Anterior cingulate cortex (tissue), 58 donors: Measurements from ENCODE around the gene P2RX6.
"Not testable (repeated sequence)": the region's sequence is repeated elsewhere in the genome, so short reads cannot be mapped to it uniquely, and the experiment has no call there.

Experiments used
- DNase-seq, 58 donors: peaks; one replicate each; lab custom pipeline; 2025; lab: John Stamatoyannopoulos, UW

P2RX6 gene

DNA sequence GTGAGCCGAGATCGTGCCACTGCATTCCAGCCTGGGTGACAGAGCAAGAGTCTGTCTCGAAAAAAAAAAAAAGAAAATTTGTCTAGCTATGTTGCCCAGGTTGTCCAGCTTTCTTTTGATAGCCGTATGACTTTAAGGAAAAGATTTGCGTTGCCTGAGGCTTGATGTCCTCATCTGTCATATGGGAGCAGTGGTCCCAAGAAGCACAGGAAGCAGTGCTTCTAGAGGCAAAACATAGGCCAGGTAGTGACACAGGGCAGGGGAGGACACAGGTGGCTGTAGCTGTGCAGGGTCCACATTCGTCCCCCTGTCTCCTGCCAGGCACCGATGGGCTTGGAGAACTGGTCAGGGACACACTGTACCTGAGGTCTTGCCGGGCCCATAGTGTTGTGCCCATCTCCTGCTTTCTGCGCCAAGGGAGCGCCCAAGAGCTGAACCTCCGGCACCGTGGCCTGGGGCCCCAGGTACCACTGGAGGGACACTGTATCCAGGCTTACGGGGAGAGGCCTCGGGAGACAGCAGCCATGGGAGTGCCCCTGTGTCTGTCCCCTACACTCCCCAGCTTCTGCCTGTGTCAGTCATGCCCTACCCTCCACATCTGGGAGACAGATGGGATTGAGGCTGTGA lies 32.2 kb downstream of the P2RX6 start:
- no peak for DNase-seq

DNA sequence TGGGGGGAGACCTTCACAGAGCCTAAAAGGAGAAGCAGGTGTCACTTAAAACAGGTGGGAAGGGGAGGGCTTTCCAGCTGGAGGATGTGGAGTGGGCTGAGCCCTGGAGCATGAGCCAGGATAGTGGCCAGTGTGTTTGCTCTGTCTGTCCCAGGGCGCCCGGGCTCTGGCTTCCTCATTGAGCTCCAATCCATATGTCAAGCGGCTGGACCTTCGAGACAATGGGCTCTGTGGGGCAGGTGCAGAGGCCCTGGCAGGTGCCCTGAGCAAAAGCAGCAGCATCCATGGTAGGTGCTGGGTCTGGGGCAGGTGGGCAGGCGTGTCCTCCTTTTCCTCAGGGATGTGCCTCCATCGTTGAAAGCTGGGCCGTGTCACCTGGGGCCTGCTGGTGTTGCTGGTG lies 32.8 kb downstream of the P2RX6 start:
- DNase-seq: no peak

DNA sequence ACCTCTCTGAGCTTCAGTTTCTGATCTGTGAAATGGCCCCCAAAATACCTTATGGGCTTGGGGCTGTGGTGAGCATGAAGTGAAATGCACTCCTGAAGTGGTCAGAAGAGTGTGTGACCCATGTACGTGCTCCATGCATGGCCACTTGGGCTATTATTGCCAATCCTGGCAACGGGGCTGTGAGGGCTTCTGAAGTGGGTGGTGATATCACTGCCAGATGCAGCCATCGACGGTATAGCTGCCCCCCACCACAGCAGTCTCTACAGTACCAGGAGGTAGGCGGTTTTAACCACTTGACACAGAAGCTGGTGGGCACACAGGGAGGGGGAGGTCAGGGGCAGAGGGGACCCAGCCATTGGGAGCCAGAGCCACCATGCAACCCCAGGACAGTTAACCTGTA lies 33.5 kb downstream of the P2RX6 start:
- not testable (repeated sequence) for DNase-seq

DNA sequence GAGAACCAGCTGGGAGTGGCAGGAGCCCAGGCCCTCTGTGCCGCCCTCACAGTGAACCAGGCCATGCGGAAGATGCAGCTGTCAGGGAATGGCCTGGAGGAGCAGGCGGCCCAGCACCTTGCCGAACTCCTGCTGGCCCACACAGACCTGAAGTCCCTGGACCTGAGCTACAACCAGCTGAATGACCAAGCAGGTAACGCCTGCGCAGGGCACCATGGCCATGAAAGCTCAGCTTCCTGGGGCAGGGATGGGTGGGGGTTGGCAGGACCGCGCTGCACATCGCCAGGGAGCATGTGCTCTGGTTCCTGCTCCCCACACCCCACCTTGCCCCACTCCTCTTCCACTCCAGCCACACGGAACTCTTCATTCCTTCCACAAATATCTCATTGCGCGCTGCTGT lies 34.0 kb downstream of the P2RX6 start:
- not testable (repeated sequence) for DNase-seq

DNA sequence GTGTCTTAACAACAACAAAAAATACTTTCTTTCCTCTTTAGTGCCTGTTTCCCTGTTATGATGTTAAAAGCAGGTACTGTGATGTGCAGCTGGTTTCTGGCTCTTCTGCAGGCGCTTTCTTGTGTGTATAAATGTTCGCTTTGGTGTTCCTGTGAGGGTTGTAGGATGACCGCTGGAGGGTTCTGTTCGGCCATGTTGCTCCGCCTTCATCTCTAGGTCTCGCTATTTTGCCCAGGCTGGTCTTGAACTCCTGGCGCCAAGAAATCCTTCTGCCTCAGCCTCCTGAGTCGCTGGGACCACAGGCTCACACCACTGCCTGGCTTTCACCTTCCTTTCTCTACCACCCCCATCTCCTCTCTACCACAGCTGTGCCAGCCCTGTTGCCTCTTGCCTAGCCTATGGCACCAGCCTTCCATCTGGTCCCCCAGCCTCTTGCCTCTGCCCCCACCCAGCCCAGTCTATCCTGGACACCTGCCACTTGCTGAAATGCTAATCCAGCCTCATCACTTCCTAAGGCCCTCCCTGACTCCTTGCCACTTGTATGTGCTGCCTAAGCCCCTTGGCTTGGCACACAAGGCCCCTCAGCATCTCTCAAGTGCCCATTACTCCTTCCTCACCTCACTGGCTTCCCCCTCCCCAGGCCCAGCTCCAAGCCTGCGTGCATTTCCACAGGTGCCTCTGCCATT lies 36.3 kb downstream of the P2RX6 start:
- DNase-seq: no peak

DNA sequence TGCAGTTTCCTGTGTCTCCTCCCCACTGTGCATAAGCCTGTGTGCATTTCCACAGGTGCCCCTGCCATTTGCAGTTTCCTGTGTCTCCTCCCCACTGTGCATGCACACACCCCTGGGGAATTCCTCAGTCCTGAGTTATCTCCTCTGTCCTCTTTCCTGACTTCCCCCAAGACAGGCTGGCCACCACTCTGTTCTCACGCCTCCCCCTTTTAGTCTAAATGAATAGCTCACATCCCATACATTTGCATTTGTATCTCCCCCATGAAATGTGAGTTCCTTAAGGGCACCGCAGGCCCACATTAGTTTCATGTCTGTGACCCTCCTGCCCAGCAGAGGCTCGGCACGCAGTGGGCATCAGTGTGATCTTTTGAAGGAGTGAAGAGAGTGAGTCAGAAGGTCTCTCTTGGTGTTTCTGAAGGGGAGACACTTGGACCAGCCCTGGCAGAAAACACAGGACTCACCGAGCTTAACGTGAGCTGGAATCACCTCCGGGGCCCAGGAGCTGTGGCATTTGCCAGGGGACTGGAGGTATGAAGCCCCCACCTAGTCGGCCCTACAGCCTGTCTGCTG lies 37.0 kb downstream of the P2RX6 start:
- no peak for DNase-seq

DNA sequence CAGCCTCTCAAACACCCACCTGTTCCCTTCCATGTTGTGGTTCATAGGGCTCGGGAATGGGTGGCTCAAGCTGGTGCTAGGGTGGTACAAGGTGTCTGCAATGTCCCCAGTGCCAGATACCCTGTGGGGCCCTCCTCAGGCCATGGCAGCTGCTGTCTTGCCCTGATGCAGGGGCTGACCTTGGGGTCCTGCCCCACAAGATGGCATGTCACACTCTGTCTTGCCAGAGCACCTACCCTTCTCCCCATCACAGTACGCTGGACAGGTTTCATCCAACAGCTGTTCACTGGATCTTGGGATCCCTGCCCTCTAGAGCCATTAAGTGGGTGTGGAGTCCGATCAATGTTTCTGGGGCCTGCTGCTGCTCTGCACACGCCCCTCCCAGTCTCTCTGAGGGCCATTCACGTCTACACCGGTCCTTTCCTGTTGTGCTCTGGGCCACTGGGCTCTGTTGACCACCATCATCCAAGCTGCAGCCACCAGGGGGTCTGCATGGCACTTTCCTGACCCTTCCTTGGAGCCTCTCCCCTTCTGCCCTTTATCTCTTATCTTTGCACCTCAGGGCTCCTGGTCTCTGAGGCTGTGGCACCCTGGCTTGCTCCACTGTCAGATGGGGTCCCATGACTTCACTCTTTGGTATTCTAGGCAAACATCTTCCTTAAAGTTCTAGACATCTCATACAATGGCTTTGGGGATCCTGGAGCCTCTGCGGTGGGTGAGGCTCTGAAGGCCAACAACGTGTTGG lies 37.9 kb downstream of the P2RX6 start:
- no peak for DNase-seq

DNA sequence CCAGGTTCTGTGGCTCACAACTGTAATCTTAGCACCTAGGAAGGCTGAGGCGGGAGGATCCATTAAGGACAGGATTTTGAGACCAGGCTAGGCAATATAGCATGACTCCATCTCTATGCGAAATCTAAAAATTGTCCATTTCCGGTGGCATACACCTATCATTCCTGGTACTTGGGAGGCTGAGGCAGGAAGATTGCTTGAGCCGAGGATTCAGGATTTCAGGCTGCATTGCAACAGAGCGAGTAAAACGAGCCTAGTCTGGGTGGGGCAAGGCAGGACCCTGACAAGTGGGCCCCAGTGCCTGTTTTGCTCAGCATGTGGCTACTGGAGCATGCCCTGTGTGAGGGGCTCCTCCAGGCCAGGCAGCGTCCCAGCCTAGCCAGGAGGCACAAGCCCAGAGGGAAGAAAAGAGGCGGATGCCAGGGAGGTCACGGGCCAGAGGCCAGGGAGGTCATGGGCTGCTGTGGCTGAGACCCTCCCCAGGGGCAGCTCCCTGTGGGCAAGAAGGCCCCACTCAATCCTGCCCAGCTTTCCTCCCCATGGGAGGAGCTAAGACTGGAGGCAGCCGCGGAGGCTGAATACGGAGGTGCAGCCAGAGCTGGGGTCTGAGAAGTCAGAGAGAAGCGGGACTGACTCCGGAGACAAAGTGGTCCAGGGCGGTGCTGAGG lies 39.2 kb downstream of the P2RX6 start:
- DNase-seq: no peak

DNA sequence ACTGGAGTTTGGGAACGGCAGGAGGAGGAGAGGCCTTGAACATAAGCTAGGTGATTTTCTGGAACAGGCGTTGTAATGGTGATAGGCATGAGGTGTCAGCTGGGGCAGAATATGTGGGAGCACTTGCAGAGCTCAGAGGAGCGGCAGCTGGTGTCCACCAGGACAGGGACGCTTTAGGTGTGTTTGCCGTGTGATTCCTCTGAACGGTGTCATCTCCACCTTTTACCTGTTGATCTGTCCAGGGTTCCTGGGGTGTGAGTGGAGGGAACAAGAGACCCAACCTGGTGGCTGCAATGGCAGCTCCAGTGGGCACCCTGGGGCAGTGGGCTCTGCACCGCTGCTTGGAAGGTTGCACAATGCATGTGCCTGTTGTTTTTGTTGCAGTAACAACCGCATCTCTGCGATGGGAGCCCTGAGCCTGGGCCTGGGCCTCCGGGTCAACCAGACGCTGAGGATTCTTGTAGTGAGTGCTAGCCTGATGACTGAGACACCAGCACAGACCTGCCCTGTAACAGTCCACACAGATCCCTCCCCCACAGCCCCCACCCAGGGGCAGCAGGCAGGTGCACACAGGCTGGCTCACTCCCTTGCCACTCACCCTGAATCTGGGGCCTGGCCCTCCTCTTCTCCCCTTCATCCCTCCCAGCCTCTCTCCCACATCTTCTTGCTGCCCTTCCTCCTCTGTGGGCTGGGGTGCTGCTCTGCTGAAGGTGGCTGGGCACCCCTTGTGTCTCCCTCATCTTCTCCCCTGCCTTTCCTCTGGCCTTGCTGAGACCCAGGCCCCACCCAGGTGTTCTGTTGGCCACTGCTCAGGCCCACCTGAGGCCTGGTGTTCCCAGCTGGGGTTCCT lies 40.0 kb downstream of the P2RX6 start:
- no peak for DNase-seq

DNA sequence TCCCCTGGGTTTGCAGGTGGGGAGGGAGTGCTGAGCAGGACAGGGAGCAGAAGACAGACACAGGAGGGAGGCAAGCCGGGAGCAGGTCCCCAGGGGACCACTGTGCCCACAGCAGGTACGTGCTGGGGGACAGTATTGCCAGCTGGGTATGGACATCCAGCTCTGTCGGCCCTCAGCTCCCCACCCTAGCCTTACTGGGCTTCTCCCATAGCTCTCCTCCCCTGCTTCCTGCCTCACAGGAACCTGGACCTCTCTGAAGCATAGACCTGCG lies 40.5 kb downstream of the P2RX6 start:
- no peak for DNase-seq

DNA sequence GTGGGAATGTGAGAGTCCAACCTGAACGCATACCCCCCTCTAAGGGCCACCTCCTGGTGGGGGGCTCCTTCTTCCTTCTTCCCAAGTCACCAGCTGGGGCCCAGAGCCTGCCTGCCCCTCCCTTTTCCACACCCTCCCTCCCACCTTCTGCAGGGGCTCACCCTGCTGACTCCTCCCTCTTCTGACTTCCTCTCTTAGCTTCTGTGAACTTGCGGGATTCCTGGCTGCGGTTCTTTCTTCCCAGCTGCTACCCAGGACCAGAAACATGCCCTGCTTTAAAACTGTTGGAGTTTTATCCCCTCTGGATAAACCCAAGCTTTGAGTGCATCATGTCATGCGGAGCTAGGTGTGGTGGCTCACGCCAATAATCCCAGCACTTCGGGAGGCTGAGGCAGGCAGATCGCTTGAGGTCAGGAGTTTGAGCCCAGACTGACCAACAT lies 40.9 kb downstream of the P2RX6 start:
- DNase-seq: no peak

DNA sequence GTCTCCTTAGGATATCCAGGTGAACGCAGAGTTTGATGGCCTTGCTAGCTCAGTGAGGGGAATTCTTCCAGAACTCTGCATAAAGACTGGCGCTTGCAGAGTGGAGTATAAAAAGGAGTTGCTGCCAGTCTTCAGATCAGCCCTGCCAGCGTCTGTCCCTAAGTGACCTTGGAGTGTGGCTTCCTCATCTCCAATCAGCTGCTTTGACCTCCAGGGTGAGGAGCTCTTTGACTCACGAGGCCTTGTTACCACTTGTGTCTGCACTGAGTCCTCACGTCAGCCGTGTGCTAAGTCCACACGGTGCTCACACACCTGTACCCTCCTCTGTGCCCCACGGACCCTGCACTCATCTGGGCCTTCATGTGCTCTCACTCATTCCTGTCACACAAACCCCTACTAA lies 45.4 kb downstream of the P2RX6 start:
- not testable (repeated sequence) for DNase-seq

DNA sequence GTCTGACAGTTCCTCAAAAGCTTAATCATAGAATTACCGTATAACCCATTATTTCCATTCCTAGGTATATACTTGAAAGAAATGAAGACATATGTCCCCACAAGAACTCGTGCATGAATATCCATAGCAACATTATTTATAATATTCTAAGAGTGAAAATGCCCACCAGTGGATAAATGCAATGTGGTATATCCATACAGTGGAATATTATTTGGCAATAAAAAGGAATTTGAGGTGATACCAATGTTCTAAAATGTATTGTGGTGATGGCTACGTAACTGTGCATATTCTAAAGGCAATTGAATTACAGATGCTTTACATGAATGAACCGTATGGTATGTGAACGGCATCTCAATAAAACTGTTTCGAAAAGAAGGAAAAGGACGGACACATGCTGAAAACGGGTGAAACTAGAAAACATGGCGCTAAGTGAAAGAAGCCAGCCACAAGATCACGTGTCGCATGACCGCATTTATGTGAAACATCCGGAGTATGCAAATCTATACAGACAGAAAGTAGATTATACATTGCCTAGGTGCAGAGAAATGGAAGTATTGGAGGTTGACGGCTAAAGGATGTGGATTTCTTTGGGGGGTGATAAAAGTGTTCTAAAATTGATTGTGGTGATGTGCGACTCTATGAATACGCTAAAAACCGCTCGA lies 46.8 kb downstream of the P2RX6 start:
- DNase-seq: not testable (repeated sequence)

DNA sequence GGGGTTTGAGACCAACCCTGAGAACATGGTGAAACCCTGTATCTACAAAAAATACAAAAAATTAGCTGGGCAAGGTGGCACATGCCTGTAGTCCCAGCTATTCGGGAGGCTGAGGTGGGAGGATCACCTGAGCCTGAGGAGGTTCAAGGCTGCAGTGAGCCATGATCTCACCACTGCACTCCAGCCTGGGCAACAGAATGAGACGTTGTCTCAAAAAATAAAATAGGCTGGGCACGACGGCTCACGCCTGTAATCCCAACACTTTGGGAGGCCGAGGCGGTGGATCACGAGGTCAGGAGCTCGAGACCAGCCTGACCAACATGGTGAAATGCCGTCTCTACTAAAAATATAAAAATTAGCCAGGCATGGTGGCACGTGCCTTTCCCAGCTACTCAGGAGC lies 49.5 kb downstream of the P2RX6 start:
- not testable (repeated sequence) for DNase-seq

DNA sequence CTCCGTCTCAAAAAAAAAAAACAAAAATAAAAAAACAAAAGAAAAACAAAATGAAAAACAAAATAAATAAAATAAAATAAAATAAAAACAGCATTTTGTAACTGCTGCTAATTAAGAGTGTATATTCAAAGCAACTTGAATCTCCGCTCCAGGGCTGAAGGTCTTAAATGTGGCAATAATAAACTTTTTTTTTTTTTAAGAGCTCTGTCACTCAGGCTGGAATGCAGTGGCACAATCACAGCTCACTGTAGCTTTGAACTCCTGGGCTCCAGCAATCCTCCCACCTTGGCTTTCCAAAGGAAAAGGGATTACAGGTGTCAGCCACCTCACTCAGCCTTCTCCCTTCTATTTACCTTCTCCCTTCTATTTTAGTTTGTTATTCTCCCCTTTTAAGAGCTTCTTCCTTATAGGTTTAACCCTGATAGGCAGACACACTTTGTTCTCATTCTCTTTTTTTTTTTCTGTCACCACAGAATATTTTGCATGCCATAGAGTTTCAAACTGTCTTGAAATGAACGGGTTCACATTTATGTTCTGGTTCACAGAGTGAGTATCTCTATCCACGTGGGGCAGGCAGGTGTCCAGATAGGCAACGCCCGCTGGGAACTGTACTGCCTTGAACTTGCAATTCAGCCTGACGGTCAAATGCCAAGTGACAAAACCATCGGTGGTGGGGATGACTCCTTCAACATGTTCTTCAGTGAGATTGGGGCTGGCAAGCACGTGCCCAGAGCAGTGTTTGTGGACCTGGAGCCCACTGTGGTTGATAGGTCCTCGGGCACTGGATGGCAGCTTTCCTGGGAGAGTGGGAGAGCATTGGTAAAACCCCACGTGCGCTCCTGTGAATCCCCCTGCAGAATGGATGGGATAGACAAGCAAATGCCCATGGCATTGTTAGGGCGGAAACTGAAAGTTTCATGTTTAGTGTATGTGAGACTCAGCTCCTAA lies 50.2 kb downstream of the P2RX6 start:
- no peak for DNase-seq

DNA sequence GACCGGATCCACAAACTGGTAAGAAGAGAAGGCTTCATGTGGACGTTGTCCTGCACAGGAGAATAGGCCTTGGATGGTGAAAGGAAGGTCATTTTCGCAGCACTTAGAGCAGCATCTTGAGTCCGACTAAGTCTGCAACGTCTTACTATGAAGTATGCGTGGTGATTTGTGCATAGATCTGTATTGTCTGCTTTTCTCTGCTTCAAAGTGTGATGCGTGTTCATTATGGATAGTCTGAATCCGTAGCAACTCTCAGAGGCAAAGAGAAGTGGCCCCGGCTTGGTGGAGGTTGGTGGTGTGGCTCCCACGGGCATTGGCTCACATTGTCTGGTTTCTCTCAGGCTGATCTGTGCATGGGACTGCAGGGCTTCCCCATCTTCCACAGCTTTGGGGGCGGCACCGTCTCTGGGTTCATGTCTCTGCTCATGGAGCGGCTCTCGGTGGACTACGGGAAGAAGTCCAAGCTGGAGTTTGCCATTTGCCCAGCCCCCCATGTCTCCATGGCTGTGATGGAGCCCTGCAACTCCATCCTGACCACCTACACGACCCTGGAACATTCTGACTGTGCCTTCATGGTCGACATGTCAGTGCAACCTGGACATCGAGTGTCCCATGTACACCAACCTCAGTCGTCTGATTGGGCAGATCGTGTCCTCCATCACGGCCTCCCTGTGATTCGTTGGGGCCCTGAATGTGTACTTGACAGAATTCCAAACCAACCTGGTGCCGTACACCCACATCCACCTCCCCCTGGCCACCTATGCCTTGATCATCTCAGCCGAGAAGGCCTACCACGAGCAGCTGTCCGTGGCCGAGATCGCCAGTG lies 52.3 kb downstream of the P2RX6 start:
- no peak for DNase-seq

DNA sequence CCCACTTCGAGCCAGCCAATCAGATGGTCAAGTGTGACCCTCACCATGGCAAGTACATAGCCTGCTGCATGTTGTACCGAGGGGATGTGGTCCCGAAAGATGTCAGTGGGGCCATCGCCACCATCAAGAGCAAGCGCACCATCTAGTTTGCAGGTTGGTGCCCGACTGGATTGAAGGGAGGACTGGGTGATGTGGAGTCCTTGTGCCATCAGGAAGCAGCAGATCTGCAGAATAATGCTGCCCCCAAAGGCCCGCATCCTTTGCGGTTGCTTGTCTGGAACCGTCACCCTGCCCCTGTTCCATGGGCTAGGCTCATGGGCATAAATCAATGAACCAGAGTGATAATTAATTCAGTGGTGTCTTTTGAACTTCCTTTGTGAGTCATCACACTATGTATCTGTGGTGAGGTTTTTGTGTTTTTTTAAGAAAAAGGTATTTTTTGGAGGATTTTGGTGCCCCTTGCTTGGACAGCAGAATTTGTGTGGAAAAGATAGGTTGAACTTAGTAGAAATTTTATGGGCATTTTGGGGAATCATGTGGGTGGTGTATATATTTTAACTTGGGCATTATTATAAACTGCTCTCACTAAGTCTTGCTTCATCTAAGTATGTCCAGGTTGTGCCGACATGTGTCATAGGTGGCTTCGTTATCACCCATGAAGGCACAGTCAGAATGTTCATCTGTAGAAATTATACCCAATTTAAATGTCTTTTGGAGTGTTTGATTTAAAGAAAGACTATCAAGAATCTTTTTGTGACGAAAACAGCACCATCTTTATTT lies 53.1 kb downstream of the P2RX6 start:
- DNase-seq: no peak
